ENCODE results near the gene UBTD1. TPM values are rescaled to one million over a fixed set of nuclear protein-coding genes. Genes with fewer than 3 reads are reported as not detected.
"Not testable (repeated sequence)": the region's sequence is repeated elsewhere in the genome, so short reads cannot be mapped to it uniquely, and the experiment has no call there.

The UBTD1 gene
- total RNA-seq, 1 experiment from 2014 or later, result 9.3 TPM

- TF ChIP-seq, protein P1, sequence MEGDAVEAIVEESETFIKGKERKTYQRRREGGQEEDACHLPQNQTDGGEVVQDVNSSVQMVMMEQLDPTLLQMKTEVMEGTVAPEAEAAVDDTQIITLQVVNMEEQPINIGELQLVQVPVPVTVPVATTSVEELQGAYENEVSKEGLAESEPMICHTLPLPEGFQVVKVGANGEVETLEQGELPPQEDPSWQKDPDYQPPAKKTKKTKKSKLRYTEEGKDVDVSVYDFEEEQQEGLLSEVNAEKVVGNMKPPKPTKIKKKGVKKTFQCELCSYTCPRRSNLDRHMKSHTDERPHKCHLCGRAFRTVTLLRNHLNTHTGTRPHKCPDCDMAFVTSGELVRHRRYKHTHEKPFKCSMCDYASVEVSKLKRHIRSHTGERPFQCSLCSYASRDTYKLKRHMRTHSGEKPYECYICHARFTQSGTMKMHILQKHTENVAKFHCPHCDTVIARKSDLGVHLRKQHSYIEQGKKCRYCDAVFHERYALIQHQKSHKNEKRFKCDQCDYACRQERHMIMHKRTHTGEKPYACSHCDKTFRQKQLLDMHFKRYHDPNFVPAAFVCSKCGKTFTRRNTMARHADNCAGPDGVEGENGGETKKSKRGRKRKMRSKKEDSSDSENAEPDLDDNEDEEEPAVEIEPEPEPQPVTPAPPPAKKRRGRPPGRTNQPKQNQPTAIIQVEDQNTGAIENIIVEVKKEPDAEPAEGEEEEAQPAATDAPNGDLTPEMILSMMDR (IDR thresholded peaks at IDR 0.05; ENCODE audit: unreplicated experiment), result no peak
- intact Hi-C loops (cut with micrococcal nuclease; ENCODE audit: unreplicated experiment), result no loop called here
- Mint-ChIP-seq H3K27me3 (ENCODE audit: unreplicated experiment) (no peaks in the 10 kb centered on the region), H3K27ac (ENCODE audit: unreplicated experiment) (peak overlapping the region; percentile 59), H3K4me1 (ENCODE audit: low read depth, unreplicated experiment) (no peaks in the 10 kb centered on the region), H3K9me3 (ENCODE audit: low read depth, unreplicated experiment) (no peaks in the 10 kb centered on the region), H3K4me3 (ENCODE audit: low read depth, unreplicated experiment) (no peak overlapping the region), H3K36me3 (ENCODE audit: insufficient read depth, unreplicated experiment) (peaks cover 20% of the 10 kb centered on the region)
- CTCF ChIA-PET, result no interaction called here
- no peak for DNase-seq
- BruUV-seq (replicated peaks), result no TSS peak
Measured at GRCh38 chr10:97465982-97466381, 32.7 kb upstream of the UBTD1 start.

- H3K36me3 Mint-ChIP-seq (ENCODE audit: insufficient read depth, unreplicated experiment), result peaks cover 14% of the 10 kb centered on the region
Measured at GRCh38 chr10:97466755-97467154, 32.0 kb upstream of the UBTD1 start.

DNA sequence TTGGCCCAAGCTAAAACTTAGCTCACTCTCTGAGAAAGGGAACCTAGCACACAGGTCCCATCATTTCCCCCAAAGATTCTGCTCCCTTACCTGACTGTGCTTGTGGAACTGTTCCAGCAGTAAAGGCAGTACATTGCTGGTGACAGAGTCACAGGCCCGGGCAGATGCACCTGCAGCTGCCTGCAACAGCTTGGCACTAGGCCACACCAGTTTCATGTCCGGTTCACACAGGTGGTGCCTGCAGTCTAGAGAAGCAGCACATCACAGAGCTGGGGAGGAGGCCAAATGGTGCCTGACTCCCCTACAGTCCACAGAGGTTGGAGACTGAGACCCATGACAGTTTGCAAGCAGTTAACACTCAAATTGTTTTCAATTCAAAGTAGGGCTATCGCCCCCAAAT lies 30.6 kb upstream of the UBTD1 start:
- DNase-seq, result no peak
- Mint-ChIP-seq H3K27ac (ENCODE audit: unreplicated experiment) (no peak overlapping the region), H3K36me3 (ENCODE audit: insufficient read depth, unreplicated experiment) (peaks cover 18% of the 10 kb centered on the region), H3K4me3 (ENCODE audit: low read depth, unreplicated experiment) (no peak overlapping the region), H3K27me3 (ENCODE audit: unreplicated experiment) (no peaks in the 10 kb centered on the region), H3K4me1 (ENCODE audit: low read depth, unreplicated experiment) (no peaks in the 10 kb centered on the region), H3K9me3 (ENCODE audit: low read depth, unreplicated experiment) (no peaks in the 10 kb centered on the region)
- CTCF ChIA-PET, result no interaction called here
- intact Hi-C loops (cut with micrococcal nuclease; ENCODE audit: unreplicated experiment), result no loop called here
- TF ChIP-seq, protein P1 (IDR thresholded peaks at IDR 0.05; ENCODE audit: unreplicated experiment), result no peak
- BruUV-seq (replicated peaks), result no TSS peak

More at GRCh38 chr10:97466755-97467154, 32.0 kb upstream of the UBTD1 start:
- Mint-ChIP-seq H3K27me3 (ENCODE audit: unreplicated experiment) (no peaks in the 10 kb centered on the region), H3K4me1 (ENCODE audit: low read depth, unreplicated experiment) (no peaks in the 10 kb centered on the region), H3K9me3 (ENCODE audit: low read depth, unreplicated experiment) (no peaks in the 10 kb centered on the region), H3K4me3 (ENCODE audit: low read depth, unreplicated experiment) (no peak overlapping the region), H3K27ac (ENCODE audit: unreplicated experiment) (peak overlapping the region; percentile 59)
- CTCF ChIA-PET, result no interaction called here
- no peak for DNase-seq
- TF ChIP-seq, protein P1 (IDR thresholded peaks at IDR 0.05; ENCODE audit: unreplicated experiment), result no peak
- intact Hi-C loops (cut with micrococcal nuclease; ENCODE audit: unreplicated experiment), result no loop called here
- no TSS peak for BruUV-seq (replicated peaks)

GRCh38 chr10:97468781-97469180 lies 29.9 kb upstream of the UBTD1 start:
- H3K9me3 Mint-ChIP-seq (ENCODE audit: low read depth, unreplicated experiment); CTCF ChIA-PET; intact Hi-C loops (cut with micrococcal nuclease; ENCODE audit: unreplicated experiment); H3K4me1 Mint-ChIP-seq (ENCODE audit: low read depth, unreplicated experiment); DNase-seq; H3K27ac Mint-ChIP-seq (ENCODE audit: unreplicated experiment); BruUV-seq (replicated peaks); H3K4me3 Mint-ChIP-seq (ENCODE audit: low read depth, unreplicated experiment); H3K27me3 Mint-ChIP-seq (ENCODE audit: unreplicated experiment): not testable (repeated sequence)
- peaks cover 15% of the 10 kb centered on the region for H3K36me3 Mint-ChIP-seq (ENCODE audit: insufficient read depth, unreplicated experiment)

DNA sequence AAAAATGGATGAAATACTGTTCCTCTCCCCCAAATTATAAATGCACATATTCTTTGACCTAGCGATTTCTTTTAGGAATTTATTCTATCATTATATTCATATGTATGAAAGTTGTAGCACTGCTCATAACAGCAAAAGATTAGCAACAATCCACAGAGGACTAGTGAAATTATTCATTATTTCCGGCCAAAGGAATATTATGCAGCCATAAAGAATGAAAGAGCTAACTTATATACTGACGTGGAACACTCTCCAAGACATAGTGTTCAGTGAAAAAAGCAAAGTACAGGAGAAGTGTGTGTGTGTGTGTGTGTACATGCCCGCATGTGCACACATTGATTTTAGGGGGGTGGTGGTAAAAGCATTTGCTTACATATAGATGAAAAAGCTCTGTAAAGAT lies 23.8 kb upstream of the UBTD1 start:
- no peak overlapping the region for H3K4me3 Mint-ChIP-seq (ENCODE audit: low read depth, unreplicated experiment)
- CTCF ChIA-PET, result no interaction called here
- no peaks in the 10 kb centered on the region for H3K4me1 Mint-ChIP-seq (ENCODE audit: low read depth, unreplicated experiment)
- TF ChIP-seq, protein P1 (IDR thresholded peaks at IDR 0.05; ENCODE audit: unreplicated experiment), result no peak
- intact Hi-C loops (cut with micrococcal nuclease; ENCODE audit: unreplicated experiment), result no loop called here
- no peaks in the 10 kb centered on the region for H3K9me3 Mint-ChIP-seq (ENCODE audit: low read depth, unreplicated experiment)
- no peak overlapping the region for H3K27ac Mint-ChIP-seq (ENCODE audit: unreplicated experiment)
- peaks cover 13% of the 10 kb centered on the region for H3K36me3 Mint-ChIP-seq (ENCODE audit: insufficient read depth, unreplicated experiment)
- DNase-seq, result no peak
- H3K27me3 Mint-ChIP-seq (ENCODE audit: unreplicated experiment), result no peaks in the 10 kb centered on the region
- no TSS peak for BruUV-seq (replicated peaks)
